ENCODE results near the gene COX7A2.
A peak's percentile ranks its signal among the peaks of the same experiment; 100 is the strongest.

COX7A2 gene

DNA sequence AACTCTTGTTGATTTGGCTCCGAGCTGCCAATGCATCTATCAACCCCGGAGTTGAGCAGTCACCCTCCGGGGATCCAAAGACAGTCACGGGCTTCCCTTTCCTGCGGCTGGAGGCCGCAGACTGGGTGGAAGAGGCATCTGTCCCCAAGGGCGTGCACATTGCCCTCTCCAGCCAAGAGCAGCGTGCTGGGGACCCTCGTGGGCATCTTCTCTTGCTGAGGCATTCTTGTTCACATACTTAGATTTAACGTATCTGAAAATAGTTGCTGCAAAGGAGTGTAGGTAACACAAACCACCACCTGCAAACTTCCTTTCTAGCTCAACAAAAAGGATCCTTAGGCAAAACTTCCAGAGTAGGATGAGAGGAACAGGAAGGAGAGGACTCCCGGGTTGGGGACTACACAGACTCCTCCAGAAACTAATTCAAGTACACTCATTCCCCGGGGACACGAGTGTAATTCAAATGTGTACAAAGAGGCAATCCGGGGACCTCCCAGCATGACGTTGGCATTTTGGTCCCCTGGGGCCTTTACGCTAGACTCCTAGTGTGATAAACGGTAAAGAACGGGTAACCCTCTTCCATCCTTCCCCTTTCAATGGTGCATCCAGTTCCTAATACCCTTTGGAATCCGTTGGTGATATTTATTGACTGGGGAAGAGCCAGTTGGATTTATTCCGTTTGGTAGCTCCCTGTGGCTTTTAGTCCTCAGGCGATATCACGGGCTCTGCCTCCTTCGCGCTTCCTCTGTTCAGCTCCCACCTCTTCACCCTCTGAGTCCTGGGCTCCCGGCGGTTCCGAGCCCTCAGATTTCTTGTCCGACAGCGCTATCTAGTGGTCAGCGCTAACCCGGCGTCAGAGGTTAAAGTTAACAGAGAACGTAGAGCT is 35.1 kb downstream of the COX7A2 start:
- no peaks in the 10 kb centered on the region for H3K36me3 ChIP-seq (replicated peaks; ENCODE audit: insufficient read depth, low read length)
- peak overlapping the region; percentile 60 for H3K4me3 ChIP-seq (ENCODE audit: low read length)
- peak overlapping the region; percentile 16; the same call in 1 of the 2 replicates for H3K9ac ChIP-seq (ENCODE audit: low read length)
- H3K27ac ChIP-seq (ENCODE audit: low read length), result no peak overlapping the region
- H3K9me3 ChIP-seq (replicated peaks; ENCODE audit: insufficient read depth, low read length), result no peaks in the 10 kb centered on the region
- no peaks in the 10 kb centered on the region for H3K9me2 ChIP-seq (replicated peaks; ENCODE audit: insufficient read depth, low read length)
- peak overlapping the region; percentile 94 for H3K4me2 ChIP-seq (ENCODE audit: low read depth, low read length)
- peak; percentile 81 for DNase-seq
- no peaks in the 10 kb centered on the region for H3F3A ChIP-seq (ENCODE audit: insufficient read depth, low read length)
- H3K79me2 ChIP-seq (ENCODE audit: low read length), result no peaks in the 10 kb centered on the region
- TF ChIP-seq EZH2 (optimal IDR thresholded peaks at IDR 0.05; ENCODE audit: low read depth, low read length), result no peak
- TF ChIP-seq, protein P1, sequence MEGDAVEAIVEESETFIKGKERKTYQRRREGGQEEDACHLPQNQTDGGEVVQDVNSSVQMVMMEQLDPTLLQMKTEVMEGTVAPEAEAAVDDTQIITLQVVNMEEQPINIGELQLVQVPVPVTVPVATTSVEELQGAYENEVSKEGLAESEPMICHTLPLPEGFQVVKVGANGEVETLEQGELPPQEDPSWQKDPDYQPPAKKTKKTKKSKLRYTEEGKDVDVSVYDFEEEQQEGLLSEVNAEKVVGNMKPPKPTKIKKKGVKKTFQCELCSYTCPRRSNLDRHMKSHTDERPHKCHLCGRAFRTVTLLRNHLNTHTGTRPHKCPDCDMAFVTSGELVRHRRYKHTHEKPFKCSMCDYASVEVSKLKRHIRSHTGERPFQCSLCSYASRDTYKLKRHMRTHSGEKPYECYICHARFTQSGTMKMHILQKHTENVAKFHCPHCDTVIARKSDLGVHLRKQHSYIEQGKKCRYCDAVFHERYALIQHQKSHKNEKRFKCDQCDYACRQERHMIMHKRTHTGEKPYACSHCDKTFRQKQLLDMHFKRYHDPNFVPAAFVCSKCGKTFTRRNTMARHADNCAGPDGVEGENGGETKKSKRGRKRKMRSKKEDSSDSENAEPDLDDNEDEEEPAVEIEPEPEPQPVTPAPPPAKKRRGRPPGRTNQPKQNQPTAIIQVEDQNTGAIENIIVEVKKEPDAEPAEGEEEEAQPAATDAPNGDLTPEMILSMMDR (IDR thresholded peaks at IDR 0.05; ENCODE audit: low read length), result peak; percentile 88
- no peaks in the 10 kb centered on the region for H4K20me1 ChIP-seq (ENCODE audit: insufficient read depth, low read length)
- H3K27me3 ChIP-seq (replicated peaks; ENCODE audit: insufficient read depth, low read length), result peaks cover 29% of the 10 kb centered on the region
- peaks cover 4% of the 10 kb centered on the region; the same call in 1 of the 2 replicates for H3K4me1 ChIP-seq (ENCODE audit: low read length)
- peak overlapping the region; percentile 86 for H2AFZ ChIP-seq (ENCODE audit: low read length)

DNA sequence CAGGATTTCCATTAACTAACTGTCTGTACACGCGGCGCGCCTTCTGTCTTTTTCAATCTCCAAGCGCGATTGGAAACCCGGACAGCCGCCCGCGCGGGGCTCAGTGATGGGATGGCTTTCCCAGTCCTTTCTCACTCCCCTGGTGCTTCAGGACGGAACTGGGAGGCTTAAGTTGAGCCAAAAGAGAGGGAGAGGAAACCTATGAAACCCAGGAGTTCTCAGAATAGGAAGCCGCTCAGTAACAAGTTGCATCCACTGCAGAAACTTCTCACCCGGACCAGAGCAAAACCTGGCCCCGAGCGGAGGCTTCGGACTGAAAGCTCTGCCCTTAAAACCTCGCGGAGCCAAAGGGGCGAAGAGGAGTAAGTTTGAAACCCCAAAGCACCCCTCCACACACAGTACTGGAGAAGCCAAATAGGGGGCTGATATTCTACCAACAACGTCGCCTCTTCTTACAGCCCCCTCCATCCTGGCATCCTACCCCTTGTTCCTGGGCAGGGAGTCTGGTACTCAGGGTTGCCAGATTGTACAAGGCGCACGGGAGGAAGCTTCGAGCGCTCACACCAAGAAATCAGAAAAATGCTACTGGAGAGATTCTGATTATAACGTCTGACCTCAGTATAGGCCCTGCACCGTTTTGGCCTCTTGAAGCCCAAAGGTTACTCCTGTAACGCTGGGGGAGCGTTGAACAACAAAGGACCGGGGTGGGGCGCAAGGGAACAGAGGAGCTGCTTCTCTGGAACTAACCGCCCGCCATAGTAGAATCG is 36.8 kb downstream of the COX7A2 start:
- H2AFZ ChIP-seq (ENCODE audit: low read length), result no peak overlapping the region
- no peak for DNase-seq

DNA sequence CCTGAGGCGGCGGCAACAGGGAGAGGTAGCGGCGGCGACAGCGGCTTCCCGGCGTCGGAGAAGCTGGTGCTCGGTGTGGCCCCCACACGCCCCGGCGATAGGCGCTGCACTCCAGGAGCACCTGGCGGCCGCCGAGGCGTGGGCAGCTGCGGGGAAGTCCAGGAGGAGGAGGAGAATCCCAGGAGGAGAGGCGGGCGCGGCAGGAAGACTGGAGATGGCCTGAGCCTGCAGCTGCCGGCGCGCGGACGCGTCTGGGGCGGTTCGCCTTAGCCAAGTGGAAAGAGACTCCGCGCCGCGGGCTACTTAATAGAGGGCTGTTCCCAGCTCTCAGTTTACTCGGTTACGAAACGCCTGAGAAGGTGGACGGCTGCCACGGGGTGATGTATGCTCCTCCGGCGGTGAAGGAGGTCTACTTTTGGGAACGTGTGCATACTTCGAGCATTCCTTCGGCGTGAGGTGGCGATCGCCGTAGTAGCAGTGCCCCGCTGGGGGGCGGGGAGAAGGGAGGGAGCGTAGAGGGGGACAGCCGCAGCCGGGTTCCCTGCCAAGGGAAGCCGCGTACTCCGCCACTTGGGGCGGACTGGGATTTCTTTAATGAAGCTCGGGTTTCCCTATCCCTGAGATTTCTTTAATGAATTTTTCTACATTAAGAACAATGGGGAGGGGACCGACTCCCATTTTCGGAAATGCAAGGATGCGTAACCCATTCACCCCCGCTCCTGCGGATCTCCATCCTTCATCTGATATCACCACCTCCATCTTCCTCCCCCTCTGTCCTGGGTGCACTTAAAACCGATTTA is 37.6 kb downstream of the COX7A2 start, which contains the start of gene COL12A1:
Gene COL12A1, minus strand, starts transcription at position 278 of the 800 bp plus-strand sequence. CDS start 3,261 bp downstream, outside the sequence.
- Histone ChIP-seq H3K4me2 (ENCODE audit: low read depth, low read length) (peak within 1 kb of the TSS; percentile 68), H3F3A (ENCODE audit: insufficient read depth, low read length) (no peaks in the 10 kb centered on the region), H3K9ac (ENCODE audit: low read length) (no peak within 1 kb of the TSS), H3K9me2 (replicated peaks; ENCODE audit: insufficient read depth, low read length) (no peaks in the 10 kb centered on the region), H3K36me3 (replicated peaks; ENCODE audit: insufficient read depth, low read length) (no peaks in the 10 kb centered on the region), H3K79me2 (ENCODE audit: low read length) (no peaks in the 10 kb centered on the region), H3K4me3 (ENCODE audit: low read length) (peak within 1 kb of the TSS; percentile 44), H4K20me1 (ENCODE audit: insufficient read depth, low read length) (no peaks in the 10 kb centered on the region), H3K27me3 (replicated peaks; ENCODE audit: insufficient read depth, low read length) (peaks cover 29% of the 10 kb centered on the region), H3K9me3 (replicated peaks; ENCODE audit: insufficient read depth, low read length) (no peaks in the 10 kb centered on the region), H3K27ac (ENCODE audit: low read length) (no peak within 1 kb of the TSS), H3K4me1 (ENCODE audit: low read length) (peaks cover 4% of the 10 kb centered on the region; the same call in 1 of the 2 replicates), H2AFZ (ENCODE audit: low read length) (peak within 1 kb of the TSS; percentile 37; the same call in 1 of the 2 replicates)
- no peak for DNase-seq
- TF ChIP-seq EZH2 (optimal IDR thresholded peaks at IDR 0.05; ENCODE audit: low read depth, low read length) (no peak), EZH2phosphoT487 (IDR thresholded peaks at IDR 0.05; ENCODE audit: low read length) (no peak)
- TF ChIP-seq, protein P1 (IDR thresholded peaks at IDR 0.05; ENCODE audit: low read length), result no peak

More for the DNA sequence above, 36.8 kb downstream of the COX7A2 start:
- H3K9ac ChIP-seq (ENCODE audit: low read length), result no peak overlapping the region
- H3K27me3 ChIP-seq (replicated peaks; ENCODE audit: insufficient read depth, low read length), result peaks cover 29% of the 10 kb centered on the region
- H3F3A ChIP-seq (ENCODE audit: insufficient read depth, low read length), result no peaks in the 10 kb centered on the region
- H3K79me2 ChIP-seq (ENCODE audit: low read length), result no peaks in the 10 kb centered on the region
- no peak overlapping the region for H3K27ac ChIP-seq (ENCODE audit: low read length)
- H3K9me2 ChIP-seq (replicated peaks; ENCODE audit: insufficient read depth, low read length), result no peaks in the 10 kb centered on the region
- peaks cover 4% of the 10 kb centered on the region; the same call in 1 of the 2 replicates for H3K4me1 ChIP-seq (ENCODE audit: low read length)
- H3K36me3 ChIP-seq (replicated peaks; ENCODE audit: insufficient read depth, low read length), result no peaks in the 10 kb centered on the region
- H3K4me2 ChIP-seq (ENCODE audit: low read depth, low read length), result no peak overlapping the region
- TF ChIP-seq, protein P1 (IDR thresholded peaks at IDR 0.05; ENCODE audit: low read length), result no peak
- TF ChIP-seq EZH2phosphoT487 (IDR thresholded peaks at IDR 0.05; ENCODE audit: low read length) (no peak), EZH2 (optimal IDR thresholded peaks at IDR 0.05; ENCODE audit: low read depth, low read length) (no peak)
- H3K4me3 ChIP-seq (ENCODE audit: low read length), result no peak overlapping the region
- H4K20me1 ChIP-seq (ENCODE audit: insufficient read depth, low read length), result no peaks in the 10 kb centered on the region
- no peaks in the 10 kb centered on the region for H3K9me3 ChIP-seq (replicated peaks; ENCODE audit: insufficient read depth, low read length)
